NCI-H1417 treated with DMSO at 0.1 percent for 48 hours (cell line): ENCODE results near the gene BTG2.
"Not testable (repeated sequence)": the region's sequence is repeated elsewhere in the genome, so short reads cannot be mapped to it uniquely, and the experiment has no call there.

Source experiments
- DNase-seq: peaks from one replicate; lab custom pipeline; 2025; lab: John Stamatoyannopoulos, UW

Gene BTG2

GRCh38 chr1:203304919-203305808 lies at the start of gene BTG2:
Gene BTG2 (plus strand): TSS chr1:203305519. CDS start chr1:203305607, 88 bp downstream.
- peak; percentile 56 for DNase-seq

- not testable (repeated sequence) for DNase-seq
Measured at GRCh38 chr1:203256636-203257035, 48.7 kb upstream of the BTG2 start.

GRCh38 chr1:203263496-203263895 lies 41.8 kb upstream of the BTG2 start:
- no peak for DNase-seq

- DNase-seq = no peak
Measured at GRCh38 chr1:203264052-203264501, 41.2 kb upstream of the BTG2 start.

GRCh38 chr1:203265541-203265940 lies 39.8 kb upstream of the BTG2 start:
- DNase-seq = no peak

- DNase-seq = not testable (repeated sequence)
Measured at GRCh38 chr1:203266140-203266539, 39.2 kb upstream of the BTG2 start.

- no peak for DNase-seq
Measured at GRCh38 chr1:203267347-203267846, 37.9 kb upstream of the BTG2 start.

- no peak for DNase-seq
Measured at GRCh38 chr1:203267912-203268311, 37.4 kb upstream of the BTG2 start.

GRCh38 chr1:203268901-203269653 lies 36.2 kb upstream of the BTG2 start:
- peak; percentile 34 for DNase-seq

- no peak for DNase-seq
Measured at GRCh38 chr1:203269654-203270020, 35.7 kb upstream of the BTG2 start.

GRCh38 chr1:203270448-203270847 lies 34.9 kb upstream of the BTG2 start:
- DNase-seq = no peak

GRCh38 chr1:203271018-203271743 lies 34.1 kb upstream of the BTG2 start:
- DNase-seq = no peak

GRCh38 chr1:203271962-203272632 lies 33.2 kb upstream of the BTG2 start:
- DNase-seq = no peak

- DNase-seq = no peak
Measured at GRCh38 chr1:203272633-203273205, 32.6 kb upstream of the BTG2 start.

GRCh38 chr1:203273206-203273868 lies 32.0 kb upstream of the BTG2 start:
- DNase-seq = peak; percentile 67

- DNase-seq = no peak
Measured at GRCh38 chr1:203273869-203274602, 31.3 kb upstream of the BTG2 start.

GRCh38 chr1:203274603-203275381 lies 30.5 kb upstream of the BTG2 start:
- no peak for DNase-seq

- no peak for DNase-seq
Measured at GRCh38 chr1:203275656-203276272, 29.6 kb upstream of the BTG2 start.

- no peak for DNase-seq
Measured at GRCh38 chr1:203276408-203276807, 28.9 kb upstream of the BTG2 start.
